NK-92 treated with Interleukin-12 subunit alpha and Interleukin-12 subunit beta, amount 100 ng/mL, for 24 hours (cell line): ENCODE data around the gene SURF4.
"Not testable (repeated sequence)": the region's sequence is repeated elsewhere in the genome, so short reads cannot be mapped to it uniquely, and the experiment has no call there.

ENCODE experiments used
- DNase-seq: peaks from one replicate; lab custom pipeline; 2025; lab: John Stamatoyannopoulos, UW

SURF4 gene

DNA sequence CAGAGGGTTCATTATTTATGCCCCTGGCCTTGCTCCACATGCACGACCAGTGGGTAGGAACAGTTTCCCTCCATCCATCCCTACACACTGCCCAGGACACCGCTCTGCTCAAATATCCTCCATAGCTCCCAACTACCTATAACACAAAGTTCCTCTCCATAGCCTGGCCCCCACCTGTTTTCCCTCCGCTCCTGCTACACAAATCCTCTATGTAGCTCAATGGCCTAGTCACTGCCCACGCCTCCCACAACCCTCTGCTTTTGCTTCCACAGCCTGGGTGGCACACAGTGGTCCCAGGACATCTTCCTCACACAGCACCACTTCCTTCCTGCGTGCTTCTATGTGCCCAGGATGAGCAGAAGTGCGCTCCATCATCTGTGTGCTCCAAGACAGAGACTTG, 21.5 kb upstream of the SURF4 start:
- no peak for DNase-seq

DNA sequence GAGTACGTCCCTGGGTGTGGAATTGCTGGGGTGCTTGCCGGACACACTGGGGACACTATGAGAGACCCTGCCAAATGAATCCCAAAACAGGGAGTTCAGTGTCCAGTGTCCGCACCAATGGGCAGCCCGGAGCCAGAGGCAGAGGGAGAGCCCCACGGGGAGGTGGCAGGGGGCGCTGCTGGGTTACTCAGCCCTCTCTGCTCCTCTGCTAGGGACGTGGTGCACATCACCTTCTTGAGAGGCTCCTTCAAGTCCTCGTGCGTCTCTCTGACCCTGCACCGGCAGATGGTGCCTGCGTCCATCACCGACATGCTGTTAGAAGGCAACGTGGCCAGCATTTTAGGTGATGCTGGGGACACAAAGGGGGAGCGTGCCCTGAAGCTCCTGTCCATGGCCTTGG, 21.1 kb upstream of the SURF4 start:
- DNase-seq, result no peak

DNA sequence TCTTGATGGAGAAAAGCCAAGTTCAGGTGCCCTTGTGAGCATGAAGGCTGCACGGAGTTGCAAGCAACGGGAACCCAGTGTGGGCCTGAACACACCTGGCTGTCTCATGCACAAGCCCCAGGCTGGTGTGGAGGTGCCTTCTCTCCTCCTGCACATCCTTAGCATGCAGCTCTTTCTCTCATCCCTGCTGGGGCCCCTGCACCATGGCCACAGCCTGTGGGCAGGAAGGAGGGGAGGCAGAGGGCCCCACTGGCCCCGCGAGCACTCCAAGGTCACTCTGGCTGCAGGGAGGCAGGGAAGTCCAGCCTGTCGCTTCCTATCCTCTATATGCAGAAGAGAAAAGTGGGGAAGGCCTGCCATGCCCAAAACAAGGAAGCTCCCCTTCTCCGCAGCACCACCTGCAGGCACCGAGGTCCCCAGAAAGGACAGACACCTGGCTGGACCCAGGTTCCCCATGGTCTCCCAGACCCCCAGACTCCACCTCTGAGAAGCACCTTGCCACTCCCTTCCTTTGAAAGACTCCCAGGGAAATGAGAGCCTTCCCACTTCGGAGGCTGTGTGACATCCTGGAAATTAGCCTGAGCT, 18.9 kb upstream of the SURF4 start:
- DNase-seq, result no peak

DNA sequence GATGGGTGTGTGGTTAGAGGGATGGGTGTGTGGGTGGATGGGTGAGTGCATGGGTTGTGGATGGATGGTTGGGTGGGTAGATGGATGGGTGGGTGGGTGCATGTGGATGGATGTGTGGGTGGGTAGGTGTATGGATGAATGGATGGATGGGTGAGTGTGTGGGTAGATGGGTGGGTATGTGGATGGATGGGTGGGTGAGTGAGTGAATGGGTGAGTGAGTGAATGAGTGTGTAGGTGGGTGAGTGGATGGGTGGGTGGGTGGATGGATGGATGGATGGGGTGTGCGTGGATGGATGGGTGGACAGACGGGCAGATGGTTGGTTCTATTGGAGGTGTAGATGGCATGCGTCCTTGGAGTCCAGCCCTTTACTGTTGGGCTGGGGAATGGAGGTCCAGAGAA, 17.5 kb upstream of the SURF4 start:
- no peak for DNase-seq

DNA sequence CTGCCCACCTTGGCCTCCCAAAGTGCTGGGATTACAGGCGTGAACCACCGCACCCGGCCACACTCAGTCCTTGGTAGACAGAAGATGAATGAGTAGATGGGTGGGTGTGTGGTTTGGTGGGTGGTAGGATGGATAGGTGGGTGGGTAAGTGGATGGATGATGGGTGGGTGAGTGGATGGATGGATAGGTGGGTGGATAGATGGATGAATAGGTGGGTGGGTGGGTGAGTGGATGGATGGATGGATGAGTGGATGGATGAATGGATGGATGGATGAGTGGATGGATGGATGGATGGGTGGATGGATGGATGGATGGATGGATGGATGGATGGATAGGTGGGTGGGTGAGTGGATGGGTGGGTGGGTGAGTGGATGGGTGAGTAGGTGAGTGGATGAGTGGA, 16.4 kb upstream of the SURF4 start:
- DNase-seq, result not testable (repeated sequence)

DNA sequence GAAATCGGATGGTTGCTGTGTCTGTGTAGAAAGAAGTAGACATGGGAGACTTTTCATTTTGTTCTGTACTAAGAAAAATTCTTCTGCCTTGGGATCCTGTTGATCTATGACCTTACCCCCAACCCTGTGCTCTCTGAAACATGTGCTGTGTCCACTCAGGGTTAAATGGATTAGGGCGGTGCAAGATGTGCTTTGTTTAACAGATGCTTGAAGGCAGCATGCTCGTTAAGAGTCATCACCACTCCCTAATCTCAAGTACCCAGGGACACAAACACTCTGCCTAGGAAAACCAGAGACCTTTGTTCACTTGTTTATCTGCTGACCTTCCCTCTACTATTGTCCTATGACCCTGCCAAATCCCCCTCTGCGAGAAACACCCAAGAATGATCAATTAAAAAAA, 15.6 kb upstream of the SURF4 start:
- DNase-seq, result not testable (repeated sequence)

DNA sequence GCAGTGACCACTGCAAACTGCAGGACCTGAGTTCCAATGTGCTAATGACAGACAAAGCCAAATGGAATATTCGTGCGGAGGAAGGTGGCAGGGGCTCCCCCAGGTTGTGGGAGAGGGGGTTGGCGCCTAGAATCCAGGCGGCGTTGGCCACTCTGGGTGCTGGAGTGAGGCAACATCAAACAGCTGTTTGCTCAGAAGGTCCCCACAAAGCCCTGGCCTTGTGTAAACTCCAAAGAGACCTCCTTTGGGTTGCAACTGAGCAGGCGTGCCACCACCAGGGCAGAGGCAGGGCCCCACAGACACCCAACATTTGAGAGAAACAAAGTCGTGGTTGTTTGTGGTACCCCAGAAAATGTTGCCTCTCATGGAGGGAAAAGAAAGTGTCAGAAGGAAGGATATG, 14.9 kb upstream of the SURF4 start:
- no peak for DNase-seq

DNA sequence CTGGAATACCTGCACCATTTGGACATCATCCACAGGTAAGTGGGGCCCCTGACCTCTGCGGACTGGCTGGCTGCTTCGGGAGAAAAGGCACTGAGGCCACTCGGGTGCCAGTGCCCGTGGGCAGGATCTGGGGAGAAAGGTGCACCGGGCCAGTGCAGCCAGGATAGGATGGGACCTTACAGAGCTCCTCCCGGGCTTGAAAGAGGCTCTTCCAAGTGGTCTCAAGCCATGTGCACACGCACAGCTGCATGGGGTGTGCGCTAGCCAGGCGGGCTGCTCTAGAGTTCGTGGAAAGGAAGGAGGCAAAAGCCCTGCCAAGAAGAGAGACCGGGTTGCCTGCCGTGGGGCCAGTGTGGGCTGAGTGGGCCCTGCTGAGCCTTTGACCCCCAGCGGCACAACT, 13.7 kb upstream of the SURF4 start:
- no peak for DNase-seq

DNA sequence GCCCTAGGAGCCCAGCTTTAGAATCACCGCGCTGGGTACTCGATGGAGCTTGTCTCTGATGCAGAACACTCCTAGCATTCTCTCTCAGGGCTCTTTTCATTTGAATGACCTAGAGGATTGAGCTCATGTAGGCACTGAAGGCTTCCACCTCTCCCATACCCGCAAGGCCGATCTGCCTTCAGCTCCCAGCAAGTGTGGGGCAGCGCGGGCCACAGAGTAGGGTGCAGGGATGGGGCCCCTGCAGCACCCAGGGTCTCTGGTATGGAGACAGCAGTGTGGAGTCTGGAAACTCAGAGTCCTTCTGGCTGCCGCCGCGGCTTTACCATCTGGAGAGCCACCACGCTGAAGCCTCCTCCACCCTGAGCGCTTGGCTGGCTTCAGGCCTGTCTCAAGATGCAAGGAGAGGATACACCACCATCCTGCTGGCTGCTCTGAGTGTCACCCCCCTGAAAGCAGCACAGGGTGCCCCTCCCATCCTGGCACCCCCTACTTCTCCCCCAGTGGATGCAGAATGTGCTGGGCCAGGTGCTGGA, 13.2 kb upstream of the SURF4 start:
- no peak for DNase-seq

DNA sequence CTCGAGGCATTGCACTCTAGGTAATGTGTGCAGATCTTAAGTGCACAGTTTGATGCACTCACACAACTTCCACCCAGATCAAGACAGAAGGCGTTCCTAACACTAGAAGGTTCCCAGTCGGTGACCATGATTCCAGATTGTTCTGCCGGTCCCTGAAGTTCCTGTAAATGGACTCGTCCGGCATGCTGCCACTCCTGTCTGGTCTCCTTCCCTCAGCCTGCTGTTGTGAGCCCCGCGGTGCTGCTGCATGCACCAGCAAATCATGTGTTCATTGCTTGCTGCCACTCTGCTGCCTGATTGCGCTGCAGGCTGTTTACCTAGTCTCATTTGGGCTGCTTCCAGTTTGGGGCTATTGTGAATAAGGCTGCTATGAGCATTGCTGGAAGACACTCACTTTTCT, 11.8 kb upstream of the SURF4 start:
- no peak for DNase-seq

DNA sequence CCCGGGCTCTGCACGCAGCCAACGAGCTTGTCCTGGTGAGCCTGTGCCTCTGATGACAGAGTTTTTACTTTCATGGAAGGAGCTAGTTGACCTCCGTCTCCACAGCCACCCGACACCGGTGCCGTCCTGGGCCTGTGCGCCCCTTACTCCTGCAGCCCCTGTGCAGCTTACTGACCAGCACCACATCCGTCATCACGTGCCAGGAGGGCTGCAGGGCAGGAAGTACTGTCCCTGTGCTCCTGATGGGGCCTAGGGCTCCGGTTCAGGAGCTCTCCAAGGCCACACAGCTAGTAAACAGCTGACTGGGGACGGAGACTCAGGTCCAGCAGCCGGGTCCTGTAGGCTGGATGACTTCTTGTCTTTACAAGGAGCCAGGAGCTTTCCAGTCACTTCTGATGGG, 10.5 kb upstream of the SURF4 start:
- no peak for DNase-seq

DNA sequence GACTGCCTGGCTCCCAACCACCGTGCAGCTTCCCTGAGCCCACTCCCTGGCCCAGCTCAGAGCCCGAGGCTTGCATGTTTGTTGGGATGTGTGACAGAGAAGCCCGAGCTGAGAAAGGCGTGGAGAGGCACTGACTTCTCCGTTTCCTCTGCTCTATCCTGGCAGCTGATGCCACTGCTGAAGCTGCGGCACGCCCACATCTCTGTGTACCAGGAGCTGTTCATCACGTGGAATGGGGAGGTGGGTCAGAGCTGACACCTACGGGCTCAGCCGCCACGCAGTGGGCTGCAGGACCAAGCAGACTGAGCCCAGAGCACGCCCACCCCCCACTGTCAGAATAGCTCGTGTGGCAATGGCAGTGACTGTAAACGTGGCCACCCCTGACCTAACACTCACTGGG, 9.6 kb upstream of the SURF4 start:
- no peak for DNase-seq

DNA sequence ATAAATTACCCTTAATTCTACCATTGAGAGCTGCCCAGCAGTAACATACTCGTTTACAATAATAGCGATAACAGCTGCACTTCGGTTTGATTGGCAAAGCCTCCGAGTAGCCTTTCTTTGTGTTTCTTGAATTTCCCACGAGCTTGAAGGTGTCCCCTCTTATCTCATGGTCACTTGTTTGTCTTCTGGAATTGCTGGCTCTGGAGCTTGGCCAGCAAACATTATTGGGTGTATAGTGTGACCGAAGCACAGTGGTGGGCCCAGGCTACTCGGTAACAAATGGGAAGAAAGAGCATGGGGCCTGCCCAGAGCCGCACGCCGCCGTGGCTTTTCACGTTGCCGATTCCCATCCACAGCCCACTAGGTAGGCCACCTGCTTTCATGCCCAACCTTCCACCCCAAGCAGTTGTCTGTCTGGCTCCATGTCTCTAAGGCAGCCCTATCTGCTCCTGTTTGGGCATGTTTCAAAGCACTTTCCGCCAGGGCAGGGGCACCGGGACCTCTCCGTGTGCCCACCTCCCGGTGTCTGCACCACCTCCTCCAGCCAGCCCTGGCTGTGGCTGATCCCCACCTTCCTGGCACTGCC, 9.0 kb upstream of the SURF4 start:
- DNase-seq, result no peak

DNA sequence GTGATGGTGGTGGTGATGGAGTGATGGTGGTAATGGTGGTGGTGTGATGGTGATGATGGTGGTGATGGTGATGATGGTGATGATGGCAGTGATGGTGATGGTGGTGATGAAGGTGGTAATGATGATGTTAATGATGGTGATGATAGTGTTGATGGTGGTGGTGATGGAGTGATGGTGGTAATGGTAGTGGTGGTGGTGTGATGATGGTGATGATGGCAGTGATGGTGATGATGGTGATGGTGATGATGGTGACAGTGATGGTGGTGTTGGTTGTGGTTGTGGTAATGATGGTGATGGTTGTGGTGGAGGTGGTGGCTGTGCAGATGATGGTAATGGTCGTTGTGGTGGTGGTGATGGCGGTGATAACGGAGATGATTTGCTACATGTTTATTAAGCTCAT, 7.6 kb upstream of the SURF4 start:
- DNase-seq, result no peak

DNA sequence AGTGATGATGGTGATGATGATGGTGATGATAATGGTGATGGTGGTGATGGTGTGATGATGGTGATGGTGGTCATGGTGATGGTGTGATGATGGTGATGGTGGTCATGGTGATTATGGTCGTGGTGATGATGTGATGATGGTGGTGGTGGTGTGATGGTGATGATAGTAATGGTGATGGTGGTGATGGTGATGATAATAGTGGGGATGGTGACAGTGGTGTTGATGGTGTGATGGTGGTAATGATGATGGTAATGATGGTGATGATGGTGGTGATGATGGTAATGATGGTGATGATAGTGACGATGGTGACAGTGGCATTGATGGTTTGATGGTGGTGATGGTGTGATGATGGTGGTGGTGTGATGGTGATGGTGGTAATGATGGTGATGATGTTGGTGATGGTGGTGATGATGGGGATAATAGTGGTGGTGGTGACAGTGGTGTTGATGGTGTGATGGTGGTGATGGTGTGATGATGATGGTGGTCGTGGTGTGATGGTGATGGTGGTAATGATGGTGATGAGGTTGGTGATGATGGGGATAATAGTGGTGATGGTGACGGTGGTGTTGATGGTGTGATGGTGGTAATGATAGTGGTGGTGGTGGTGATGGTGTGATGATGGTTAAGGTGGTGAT, 6.8 kb upstream of the SURF4 start:
- no peak for DNase-seq

DNA sequence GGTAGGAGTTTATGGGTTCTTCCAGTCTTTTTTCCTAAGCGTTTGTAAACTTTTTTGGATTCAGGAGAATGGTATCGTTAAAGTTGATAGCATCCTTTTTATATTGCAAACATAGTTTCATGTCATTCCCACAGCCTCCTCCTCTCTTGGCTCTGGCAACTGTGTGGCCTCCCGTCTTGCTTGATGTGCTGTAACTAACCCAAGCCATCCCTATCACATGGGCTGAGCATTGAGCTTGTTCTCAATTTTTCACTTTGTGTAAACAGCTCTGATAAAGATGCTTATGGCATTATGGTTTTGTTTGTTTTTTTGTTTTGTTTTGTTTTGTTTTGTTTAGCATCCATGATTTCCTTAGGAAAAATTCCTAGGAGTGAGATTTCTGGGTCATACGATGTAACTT, 4.9 kb upstream of the SURF4 start:
- no peak for DNase-seq

DNA sequence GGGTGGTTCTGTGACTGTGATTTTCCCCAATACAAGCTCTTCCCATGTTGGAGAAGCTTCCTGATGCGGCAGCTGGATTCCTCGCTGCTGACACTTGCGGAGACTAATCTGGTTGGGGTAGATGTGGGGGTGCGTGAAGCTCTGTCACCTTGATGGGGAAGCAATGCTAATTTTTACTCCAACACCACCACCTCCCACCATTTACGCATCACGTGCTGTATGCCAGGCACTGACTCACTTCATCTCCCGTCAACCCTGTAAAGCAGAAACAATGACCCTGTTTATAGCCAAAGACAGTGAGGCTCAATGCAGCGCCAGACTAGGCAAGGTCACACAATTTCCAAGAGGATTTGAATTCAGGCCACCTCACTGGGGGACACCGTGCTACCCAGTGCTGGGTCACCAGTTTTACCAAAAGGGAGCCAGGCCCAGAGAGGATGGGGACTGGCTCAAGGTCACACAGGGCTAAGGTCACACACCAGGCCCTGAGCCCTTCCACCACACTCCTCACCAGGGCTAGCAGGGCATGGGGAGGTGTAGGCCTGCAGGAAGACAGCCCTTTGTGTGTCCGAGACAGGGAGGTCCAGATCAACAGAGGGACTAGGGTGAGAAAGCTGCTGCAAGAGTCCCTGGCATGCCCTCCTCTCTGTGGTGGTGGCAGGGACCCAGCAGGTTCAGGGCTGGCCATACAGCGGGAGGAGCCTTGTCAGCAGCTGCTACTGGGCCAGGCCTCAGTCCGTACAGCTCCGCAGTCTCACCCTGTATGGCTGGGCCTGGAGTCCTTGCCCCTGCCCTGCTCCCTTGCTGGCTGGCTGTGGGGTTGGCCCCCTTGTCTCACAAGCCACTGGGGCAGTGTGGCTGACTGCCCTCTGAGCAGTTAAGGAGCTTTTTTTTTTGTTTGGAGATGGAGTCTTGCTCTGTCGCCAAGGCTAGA, 3.6 kb upstream of the SURF4 start:
- DNase-seq, result no peak

DNA sequence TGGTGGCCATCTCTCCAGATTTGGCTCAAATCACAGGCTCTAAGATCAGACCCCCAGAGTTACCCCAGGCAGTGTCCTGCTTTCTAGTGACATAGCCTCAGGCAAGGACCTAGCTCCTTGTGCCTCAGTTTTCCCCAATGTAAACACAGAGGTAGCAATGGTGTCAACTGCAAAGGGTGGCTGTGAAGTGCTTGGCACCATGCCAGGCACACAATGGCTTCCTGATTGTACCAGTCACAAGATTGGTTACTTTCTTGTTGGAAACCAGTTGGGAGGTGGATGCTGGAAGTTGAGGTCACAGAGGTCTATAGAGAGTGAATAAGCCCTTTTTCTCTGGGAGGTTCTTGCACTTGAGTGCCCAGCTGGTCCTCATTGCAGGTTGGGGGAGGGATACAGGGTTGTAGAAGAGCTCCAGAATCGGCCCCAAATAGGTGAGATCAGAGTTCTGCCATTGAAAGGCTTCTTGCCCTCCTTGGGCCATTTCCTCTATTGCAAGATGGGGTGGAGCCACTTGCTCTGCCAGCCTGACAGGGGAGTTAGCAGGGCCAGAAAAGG, 2.6 kb upstream of the SURF4 start:
- DNase-seq, result no peak

DNA sequence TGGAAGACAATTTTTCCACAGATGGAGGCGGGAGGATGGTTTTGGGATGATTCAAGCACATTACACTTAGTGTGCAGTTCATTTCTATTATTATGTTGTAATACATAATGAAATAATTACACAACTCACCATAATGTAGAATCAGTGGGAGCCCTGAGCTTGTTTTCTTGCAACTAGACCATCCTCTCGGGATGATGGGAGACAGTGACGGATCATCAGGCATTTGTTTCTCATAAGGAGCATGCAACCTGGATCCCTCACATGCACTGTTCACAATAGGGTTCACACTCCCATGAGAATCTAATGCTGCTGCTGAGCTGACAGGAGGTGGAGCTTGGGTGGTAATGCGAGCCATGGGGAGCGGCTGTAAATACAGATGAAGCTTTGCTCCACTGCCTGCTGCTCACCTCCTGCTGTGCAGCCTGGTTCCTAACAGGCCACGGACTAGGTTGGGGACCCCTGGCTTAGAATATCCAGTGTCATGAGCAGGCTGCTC, 1.9 kb upstream of the SURF4 start:
- no peak for DNase-seq

DNA sequence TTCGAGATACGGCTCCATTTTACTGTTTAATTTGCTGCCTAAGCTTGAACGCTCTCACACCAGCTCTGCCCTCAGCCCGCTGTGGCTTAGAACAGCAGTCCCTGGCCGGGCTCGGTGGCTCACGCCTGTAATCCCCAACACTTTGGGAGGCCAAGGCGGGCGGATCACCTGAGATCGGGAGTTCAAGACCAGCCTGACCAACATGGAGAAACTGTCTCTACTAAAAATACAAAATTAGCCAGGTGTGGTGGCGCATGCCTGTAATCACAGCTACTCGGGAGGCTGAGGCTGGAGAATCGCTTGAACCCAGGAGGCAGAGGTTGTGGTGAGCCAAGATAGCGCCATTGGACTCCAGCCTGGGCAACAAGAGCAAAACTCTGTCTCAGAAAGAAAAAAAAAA, 1.4 kb upstream of the SURF4 start:
- DNase-seq, result not testable (repeated sequence)

DNA sequence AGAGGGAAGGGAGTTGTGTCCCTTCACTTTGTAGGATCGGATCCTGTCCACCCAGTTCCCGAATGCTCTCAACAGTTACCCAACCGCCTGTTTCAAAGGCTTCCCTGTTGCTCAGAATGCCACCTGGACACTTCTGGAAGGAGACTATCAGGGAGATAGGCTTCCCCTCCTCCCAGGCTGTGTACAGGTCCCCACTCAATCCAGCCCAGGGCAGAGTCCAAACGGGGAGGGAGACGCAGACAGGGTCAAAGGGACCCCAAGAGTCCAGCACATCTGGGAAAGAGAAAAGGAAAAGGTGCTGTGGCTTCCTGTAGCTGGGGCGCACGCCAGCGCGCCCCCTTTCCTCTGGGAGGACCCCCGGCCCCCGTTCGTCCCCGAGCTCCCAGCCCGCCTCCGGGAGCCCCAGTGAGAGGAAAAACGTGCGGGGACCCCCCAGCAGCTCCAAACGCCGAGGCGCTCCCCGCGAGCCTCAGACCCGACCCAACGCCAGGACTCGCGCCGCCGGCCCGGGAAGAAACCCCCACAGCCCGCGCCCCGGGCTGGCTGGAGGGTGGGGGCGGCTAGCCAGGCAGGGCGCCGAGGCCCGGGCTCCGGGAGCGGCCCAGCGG, 640 bp downstream of the SURF4 start:
- no peak for DNase-seq
